ENCODE measurements around the gene PROSER2.

The PROSER2 gene

GRCh38 chr10:11782793-11783557, 40.2 kb upstream of the PROSER2 start:
- Histone ChIP-seq H3K9me3 (no peaks in the 10 kb centered on the region), H3K27ac (no peak overlapping the region), H3K27me3 (no peaks in the 10 kb centered on the region), H3K36me3 (no peaks in the 10 kb centered on the region), H3K4me1 (ENCODE audit: control insufficient read depth in 1 of 2, insufficient read depth in 1 of 2, low read depth in 1 of 2, low read length in 1 of 2) (no peaks in the 10 kb centered on the region), H3K4me3 (ENCODE audit: low read depth in 1 of 2, low read length in 1 of 2) (no peak overlapping the region)
- TF ChIP-seq CTCF (IDR thresholded peaks at IDR 0.05): no peak

DNA sequence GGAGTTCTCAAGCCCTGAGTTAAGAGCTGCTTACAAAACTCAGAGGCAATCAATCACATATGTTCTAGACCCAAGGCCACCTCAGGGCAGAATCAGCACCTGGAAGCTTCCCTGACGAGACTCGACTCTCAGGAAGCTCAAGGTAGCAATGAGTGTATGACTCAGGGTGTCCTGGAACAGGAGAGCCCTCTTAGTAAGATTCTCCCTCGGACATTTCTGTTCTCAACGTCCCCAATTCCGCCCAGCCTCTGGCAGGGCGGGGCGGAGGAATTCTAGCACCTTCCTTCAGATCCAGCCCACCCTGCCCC, 39.6 kb upstream of the PROSER2 start:
- no peaks in the 10 kb centered on the region for H3K4me1 ChIP-seq (ENCODE audit: control insufficient read depth in 1 of 2, insufficient read depth in 1 of 2, low read depth in 1 of 2, low read length in 1 of 2)
- TF ChIP-seq CTCF (IDR thresholded peaks at IDR 0.05): no peak
- no peaks in the 10 kb centered on the region for H3K36me3 ChIP-seq
- no peaks in the 10 kb centered on the region for H3K9me3 ChIP-seq
- H3K27ac ChIP-seq: no peak overlapping the region
- no peak overlapping the region for H3K4me3 ChIP-seq (ENCODE audit: low read depth in 1 of 2, low read length in 1 of 2)
- no peaks in the 10 kb centered on the region for H3K27me3 ChIP-seq

- H3K9me3 ChIP-seq: no peaks in the 10 kb centered on the region
- no peak overlapping the region for H3K27ac ChIP-seq
These were observed 35.8 kb upstream of the PROSER2 start for GRCh38 chr10:11787374-11787773.

DNA sequence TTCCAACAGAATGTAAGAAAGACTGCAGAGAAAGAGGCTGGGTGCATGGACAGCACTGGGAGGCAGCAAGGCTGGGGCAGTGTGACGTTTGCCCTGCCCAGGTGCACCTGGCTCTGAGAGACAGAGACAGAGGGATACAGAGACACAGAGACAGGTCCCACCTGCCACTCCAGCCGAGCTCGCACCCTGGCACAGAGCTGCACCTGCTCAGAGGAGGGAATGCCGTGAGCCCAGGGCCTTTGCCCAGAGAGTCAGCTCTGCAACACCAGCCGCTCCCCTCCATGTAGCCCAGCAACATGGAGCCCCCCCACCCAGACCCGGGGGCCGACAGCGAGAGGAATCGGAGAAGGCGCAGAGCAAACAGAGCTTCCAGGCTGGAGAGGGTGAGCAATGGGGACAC, 35.3 kb upstream of the PROSER2 start:
- TF ChIP-seq CTCF (IDR thresholded peaks at IDR 0.05): no peak
- Histone ChIP-seq H3K27ac (no peak overlapping the region), H3K9me3 (no peaks in the 10 kb centered on the region), H3K36me3 (no peaks in the 10 kb centered on the region), H3K4me1 (ENCODE audit: control insufficient read depth in 1 of 2, insufficient read depth in 1 of 2, low read depth in 1 of 2, low read length in 1 of 2) (no peaks in the 10 kb centered on the region), H3K27me3 (no peaks in the 10 kb centered on the region), H3K4me3 (ENCODE audit: low read depth in 1 of 2, low read length in 1 of 2) (no peak overlapping the region)

More at GRCh38 chr10:11787374-11787773, 35.8 kb upstream of the PROSER2 start:
- Histone ChIP-seq H3K27me3 (no peaks in the 10 kb centered on the region), H3K36me3 (no peaks in the 10 kb centered on the region), H3K4me3 (ENCODE audit: low read depth in 1 of 2, low read length in 1 of 2) (no peak overlapping the region), H3K4me1 (ENCODE audit: control insufficient read depth in 1 of 2, insufficient read depth in 1 of 2, low read depth in 1 of 2, low read length in 1 of 2) (no peaks in the 10 kb centered on the region)
- no peak for TF ChIP-seq CTCF (IDR thresholded peaks at IDR 0.05)

DNA sequence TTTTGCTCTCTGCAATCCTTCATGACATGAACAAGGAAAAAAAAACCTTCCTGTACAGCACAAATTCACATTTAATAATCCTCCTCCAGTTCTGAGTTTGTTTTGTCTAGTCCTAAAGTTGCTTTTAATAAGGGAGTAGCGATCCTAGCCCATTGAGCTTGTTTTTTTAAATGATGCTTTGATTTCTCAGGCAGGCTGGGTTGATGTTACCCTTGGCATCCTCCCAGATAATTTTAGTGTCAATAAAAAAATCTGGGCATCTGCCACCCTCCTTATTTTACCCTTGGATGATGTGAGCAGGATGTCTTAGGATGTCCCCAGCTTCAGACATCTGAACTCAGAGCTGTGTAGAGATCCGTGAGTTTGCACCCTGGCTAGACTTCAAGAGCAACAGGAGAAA, 33.9 kb upstream of the PROSER2 start:
- no peak for TF ChIP-seq CTCF (IDR thresholded peaks at IDR 0.05)
- H3K4me3 ChIP-seq (ENCODE audit: low read depth in 1 of 2, low read length in 1 of 2): no peak overlapping the region
- no peak overlapping the region for H3K27ac ChIP-seq
- no peaks in the 10 kb centered on the region for H3K27me3 ChIP-seq
- no peaks in the 10 kb centered on the region for H3K4me1 ChIP-seq (ENCODE audit: control insufficient read depth in 1 of 2, insufficient read depth in 1 of 2, low read depth in 1 of 2, low read length in 1 of 2)
- no peaks in the 10 kb centered on the region for H3K9me3 ChIP-seq
- no peaks in the 10 kb centered on the region for H3K36me3 ChIP-seq
